Measurements from ENCODE around the gene TPX2. TPM values are rescaled to one million over a fixed set of nuclear protein-coding genes. Genes with fewer than 3 reads are reported as not detected.

TPX2 gene
- total RNA-seq, 2 donors from 2014 or later: 0.20 to 2.9 TPM

- Histone ChIP-seq H3K27me3 (no peaks in the 10 kb centered on the region), H3K4me3 (no peak overlapping the region), H3K4me1 (no peaks in the 10 kb centered on the region), H3K9me3 (no peaks in the 10 kb centered on the region), H3K36me3 (no peaks in the 10 kb centered on the region), H3K27ac (no peak overlapping the region)
- no peak for DNase-seq (ENCODE audit: low spot score)
- no peak for TF ChIP-seq CTCF (IDR thresholded peaks at IDR 0.05)
Measured at GRCh38 chr20:31760519-31761240, 21.6 kb downstream of the TPX2 start.

GRCh38 chr20:31764641-31765305 is 25.7 kb downstream of the TPX2 start:
- no peaks in the 10 kb centered on the region for H3K4me1 ChIP-seq
- no peaks in the 10 kb centered on the region for H3K27me3 ChIP-seq
- TF ChIP-seq CTCF (IDR thresholded peaks at IDR 0.05): no peak
- no peak for DNase-seq (ENCODE audit: low spot score)
- no peak overlapping the region for H3K4me3 ChIP-seq
- no peaks in the 10 kb centered on the region for H3K9me3 ChIP-seq
- no peak overlapping the region for H3K27ac ChIP-seq
- no peaks in the 10 kb centered on the region for H3K36me3 ChIP-seq

- no peak overlapping the region for H3K27ac ChIP-seq
- no peaks in the 10 kb centered on the region for H3K4me1 ChIP-seq
- no peak for DNase-seq (ENCODE audit: low spot score)
- no peaks in the 10 kb centered on the region for H3K9me3 ChIP-seq
- H3K27me3 ChIP-seq: no peaks in the 10 kb centered on the region
- TF ChIP-seq CTCF (IDR thresholded peaks at IDR 0.05): no peak
- no peak overlapping the region for H3K4me3 ChIP-seq
- no peaks in the 10 kb centered on the region for H3K36me3 ChIP-seq
Measured at GRCh38 chr20:31767805-31768204, 28.7 kb downstream of the TPX2 start.

GRCh38 chr20:31769681-31770080 is 30.6 kb downstream of the TPX2 start:
- H3K27me3 ChIP-seq: no peaks in the 10 kb centered on the region
- no peak overlapping the region for H3K4me3 ChIP-seq
- no peaks in the 10 kb centered on the region for H3K9me3 ChIP-seq
- H3K27ac ChIP-seq: no peak overlapping the region
- H3K4me1 ChIP-seq: no peaks in the 10 kb centered on the region
- no peak for TF ChIP-seq CTCF (IDR thresholded peaks at IDR 0.05)
- DNase-seq (ENCODE audit: low spot score): no peak
- H3K36me3 ChIP-seq: no peaks in the 10 kb centered on the region

- H3K4me1 ChIP-seq: no peaks in the 10 kb centered on the region
- no peak overlapping the region for H3K27ac ChIP-seq
- no peaks in the 10 kb centered on the region for H3K36me3 ChIP-seq
- H3K27me3 ChIP-seq: no peaks in the 10 kb centered on the region
- no peak for DNase-seq (ENCODE audit: low spot score)
- no peak overlapping the region for H3K4me3 ChIP-seq
- no peaks in the 10 kb centered on the region for H3K9me3 ChIP-seq
- TF ChIP-seq CTCF (IDR thresholded peaks at IDR 0.05): no peak
Measured at GRCh38 chr20:31770243-31770642, 31.2 kb downstream of the TPX2 start.

All from right atrium auricular region (tissue), 2 donors.